HepG2 (cell line): ENCODE results near the gene ZNF526. TPM values are rescaled to one million over a fixed set of nuclear protein-coding genes. Genes with fewer than 3 reads are reported as not detected.

Experiments used
- CCDC6 ChIP-seq: sonication (generic); formaldehyde crosslinking; IDR thresholded peaks from 2 replicates; pipeline ENCODE4 v1.8.1; 2022; ENCODE audit warnings: mild to moderate bottlenecking, missing genetic modification reagents, moderate library complexity
- HDAC1 ChIP-seq: sonication (generic); formaldehyde crosslinking; IDR thresholded peaks from 2 replicates; pipeline ENCODE4 v1.5.1; 2020; ENCODE audit warnings: mild to moderate bottlenecking, missing genetic modification reagents
- HNF1A ChIP-seq, 2 experiments: sonication (generic) in 1 of 2; formaldehyde crosslinking in 1 of 2; IDR thresholded peaks; 2 replicates each; pipeline versions ENCODE4 v1.4.0 to v1.6.1; 2016 to 2020; ENCODE audit warnings: borderline replicate concordance in 1 of 2, low read depth in 1 of 2, mild to moderate bottlenecking in 1 of 2, missing genetic modification reagents in 1 of 2
- KAT8 ChIP-seq: IDR thresholded peaks from 2 replicates; pipeline ENCODE4 v1.6.1; 2016; ENCODE audit warnings: missing genetic modification reagents, missing compliant biosample characterization
- KDM5B ChIP-seq: sonication (generic); formaldehyde crosslinking; IDR thresholded peaks from 2 replicates; pipeline ENCODE4 v1.4.0; 2020; ENCODE audit warnings: missing genetic modification reagents, mild to moderate bottlenecking, borderline replicate concordance
- MAZ ChIP-seq, 2 experiments: sonication (generic) in 1 of 2; formaldehyde crosslinking in 1 of 2; IDR thresholded peaks; 2 replicates each; pipeline versions ENCODE4 v1.5.0 to v1.6.1; 2012 to 2020; ENCODE audit warnings: low read depth in 2 of 2, mild to moderate bottlenecking in 2 of 2, borderline replicate concordance in 1 of 2, improper control_type of control experiment in 1 of 2, low read length in 1 of 2, missing genetic modification reagents in 1 of 2, moderate library complexity in 1 of 2
- NCOA2 ChIP-seq: sonication (generic); formaldehyde crosslinking; IDR thresholded peaks from 2 replicates; pipeline ENCODE4 v1.8.0; 2022; ENCODE audit warnings: inconsistent platforms
- NFYB ChIP-seq: sonication (generic); formaldehyde crosslinking; IDR thresholded peaks from 2 replicates; pipeline ENCODE4 v1.4.0; 2020; ENCODE audit warnings: missing genetic modification reagents
- PAX8 ChIP-seq: sonication (generic); formaldehyde crosslinking; IDR thresholded peaks from 2 replicates; pipeline ENCODE4 v1.8.0; 2022; ENCODE audit warnings: mild to moderate bottlenecking, missing genetic modification reagents, borderline replicate concordance
- TAF15 ChIP-seq: fragments of 200-400 bp; formaldehyde crosslinking; IDR thresholded peaks from one replicate; pipeline ENCODE4 v1.6.1; 2018; ENCODE audit warnings: mild to moderate bottlenecking, low read depth, low read length; ENCODE audit not compliant: poor library complexity, severe bottlenecking
- TERF1 ChIP-seq: sonication (generic); formaldehyde crosslinking; IDR thresholded peaks from 2 replicates; pipeline ENCODE4 v1.8.0; 2022; ENCODE audit warnings: mild to moderate bottlenecking, missing genetic modification reagents, moderate library complexity
- TGIF2 ChIP-seq: IDR thresholded peaks from 2 replicates; pipeline ENCODE4 v1.6.1; 2016; ENCODE audit warnings: control low read depth, missing compliant biosample characterization
- THRA ChIP-seq: sonication (generic); formaldehyde crosslinking; IDR thresholded peaks from 2 replicates; pipeline ENCODE4 v1.4.0; 2020; ENCODE audit warnings: missing genetic modification reagents, borderline replicate concordance
- ZBTB37 ChIP-seq: sonication (generic); formaldehyde crosslinking; IDR thresholded peaks from 2 replicates; pipeline ENCODE4 v1.4.0; 2020; ENCODE audit warnings: mild to moderate bottlenecking, missing genetic modification reagents
- ZNF205 ChIP-seq: IDR thresholded peaks from 2 replicates; pipeline ENCODE4 v1.6.1; 2018; ENCODE audit warnings: missing biosample characterization, missing genetic modification reagents
- ZNF713 ChIP-seq: sonication (generic); formaldehyde crosslinking; IDR thresholded peaks from 2 replicates; pipeline ENCODE4 v1.4.0; 2020; ENCODE audit warnings: mild to moderate bottlenecking, missing genetic modification reagents
- ZNF737 ChIP-seq: sonication (generic); formaldehyde crosslinking; IDR thresholded peaks from 2 replicates; pipeline ENCODE4 v1.5.0; 2020; ENCODE audit warnings: missing genetic modification reagents, mild to moderate bottlenecking, borderline replicate concordance
- ZNF749 ChIP-seq: sonication (generic); formaldehyde crosslinking; IDR thresholded peaks from 2 replicates; pipeline ENCODE4 v1.8.0; 2022; ENCODE audit warnings: mild to moderate bottlenecking, missing genetic modification reagents, moderate library complexity, borderline replicate concordance
- ZSCAN12 ChIP-seq: sonication (generic); formaldehyde crosslinking; IDR thresholded peaks from 2 replicates; pipeline ENCODE4 v1.9.0; 2021; ENCODE audit warnings: mild to moderate bottlenecking, missing genetic modification reagents
- polyA plus RNA-seq, 8 experiments: library from polyadenylated mRNA; depleted of rRNA in 3 of 8; stranded (reverse) in 7 of 8; unstranded in 1 of 8; fragments of >200 nt; fragmentation: Illumina TruSeq in 4 of 8; extraction: Trizol in 4 of 8; gene quantifications; 2 replicates each; pipeline versions ENCODE4 v1.2.1 to v1.2.3, GENCODE V29; 2011 to 2016; ENCODE audit warnings: low read depth in 4 of 8, missing spikeins in 1 of 8, mixed read lengths in 1 of 8; ENCODE audit not compliant: insufficient read depth in 1 of 8
- total RNA-seq, 5 experiments: library from RNA; depleted of rRNA; stranded (reverse); fragments of >200 nt; fragmentation: Illumina TruSeq; extraction: Trizol; gene quantifications; 2 replicates each; pipeline ENCODE4 v1.2.3, GENCODE V29; 2016; ENCODE audit warnings: low read depth in 1 of 5

Gene ZNF526
- total and polyA plus RNA-seq, 2 of the 13 experiments (the other 11 are each of a cell fraction or from before 2014, with no cell fraction given) = 3.3 to 8.4 TPM

GRCh38 chr19:42244347-42245220, 24.5 kb downstream of the ZNF526 start (continued):
- TF ChIP-seq THRA (CRISPR knock-in tag) = peak; percentile 67
- peak; percentile 19; the same call in 1 of the 2 replicates for TF ChIP-seq CCDC6 (CRISPR knock-in tag)
- peak; percentile 38; the same call in 1 of the 2 replicates for TF ChIP-seq NCOA2
- no peak for TF ChIP-seq HNF1A (IDR thresholded peaks at IDR 0.05; ENCODE audit: low read depth)
- TF ChIP-seq HNF1A (CRISPR knock-in tag; IDR thresholded peaks at IDR 0.05; ENCODE audit: borderline replicate concordance) = peak; percentile 65; the same call in 1 of the 2 replicates
- TF ChIP-seq KAT8 = peak; percentile 76
- no peak for TF ChIP-seq TAF15
- TF ChIP-seq TGIF2 (CRISPR knock-in tag) = no peak
- 0 out of 2 replicates have a peak, but pooled peaks have one; percentile 40 for TF ChIP-seq ZNF713 (CRISPR knock-in tag)
- no peak for TF ChIP-seq ZBTB37 (CRISPR knock-in tag)
- no peak for TF ChIP-seq ZSCAN12 (CRISPR knock-in tag)
- TF ChIP-seq NFYB = peak; percentile 55
- TF ChIP-seq TERF1 (CRISPR knock-in tag) = no peak
- TF ChIP-seq ZNF749 (CRISPR knock-in tag) = no peak
- no peak for TF ChIP-seq ZNF205 (CRISPR knock-in tag)
- TF ChIP-seq KDM5B (CRISPR knock-in tag) = no peak; the same call in 1 of the 2 replicates
- TF ChIP-seq ZNF737 (CRISPR knock-in tag) = no peak
- peak; percentile 51; the same call in 1 of the 2 replicates for TF ChIP-seq HDAC1 (CRISPR knock-in tag)
- no peak for TF ChIP-seq PAX8
- TF ChIP-seq MAZ (IDR thresholded peaks at IDR 0.05; ENCODE audit: borderline replicate concordance, low read depth, low read length) = peak; percentile 27; the same call in 1 of the 2 replicates
- peak; percentile 62; the same call in 1 of the 2 replicates for TF ChIP-seq MAZ (CRISPR knock-in tag; IDR thresholded peaks at IDR 0.05; ENCODE audit: low read depth)
